LNCaP clone FGC (cell line): ENCODE measurements around the gene FAM53A.

Source experiments
- DNase-seq: peaks from one replicate; pipeline ENCODE4 v3.0.0-alpha.2; 2011; ENCODE audit warnings: low read depth
- H3K4me3 ChIP-seq: 2 replicates; pipeline ENCODE4 v1.5.1; 2011; ENCODE audit warnings: mild to moderate bottlenecking, low read depth, low read length, control low read depth
- CTCF ChIP-seq: IDR thresholded peaks from 2 replicates; pipeline ENCODE4 v1.5.1; 2012; ENCODE audit warnings: mild to moderate bottlenecking; ENCODE audit not compliant: control insufficient read depth, insufficient read depth; ENCODE audit errors: extremely low read depth

Gene FAM53A

GRCh38 chr4:1602655-1603412, 81.3 kb downstream of the FAM53A start:
- DNase-seq: no peak
- no peak for TF ChIP-seq CTCF
- no peak overlapping the region for H3K4me3 ChIP-seq

- TF ChIP-seq CTCF: no peak
- DNase-seq: no peak
- H3K4me3 ChIP-seq: no peak overlapping the region
Measured at GRCh38 chr4:1601852-1602654, 82.1 kb downstream of the FAM53A start.

- no peak for DNase-seq
- TF ChIP-seq CTCF: no peak
- H3K4me3 ChIP-seq: no peak overlapping the region
Measured at GRCh38 chr4:1601533-1601835, 82.6 kb downstream of the FAM53A start.

DNA sequence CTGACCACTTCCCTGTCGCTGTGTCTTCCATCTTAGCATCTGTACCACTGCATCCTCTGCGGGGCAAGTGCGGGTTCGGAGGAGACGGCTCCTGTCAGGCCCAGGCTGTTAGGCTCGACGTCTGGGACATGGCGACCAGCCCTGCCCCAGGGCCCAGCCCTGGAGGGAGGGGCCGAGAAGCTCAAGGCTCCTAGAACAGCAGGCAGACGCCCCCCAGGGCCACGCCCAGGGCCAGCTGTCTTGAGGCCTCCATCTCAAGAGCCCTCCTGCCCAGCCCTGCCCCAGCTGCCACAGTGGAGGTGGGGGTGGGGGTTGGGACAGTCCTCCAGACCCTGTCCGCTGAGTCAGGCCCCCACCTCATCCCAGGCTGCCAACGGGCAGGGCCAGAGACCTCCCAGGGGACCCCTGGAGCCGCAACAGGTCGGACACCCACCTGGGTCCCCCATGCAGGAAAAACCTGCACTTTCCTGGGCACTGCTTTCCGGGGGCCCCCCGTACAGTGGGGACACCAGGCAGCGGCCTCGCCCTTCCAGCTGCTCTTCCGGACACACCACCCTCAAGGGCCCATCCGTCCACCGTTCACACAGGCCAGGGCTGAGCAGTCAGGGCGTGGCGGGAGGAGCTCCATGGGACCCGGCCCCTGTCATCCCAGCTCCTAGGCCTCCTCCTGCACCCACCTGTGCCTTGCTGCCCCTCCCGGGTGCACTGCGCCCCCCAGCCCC, 83.1 kb downstream of the FAM53A start:
- no peak overlapping the region for H3K4me3 ChIP-seq
- no peak for DNase-seq
- no peak for TF ChIP-seq CTCF

GRCh38 chr4:1600211-1600780, 83.8 kb downstream of the FAM53A start:
- no peak overlapping the region for H3K4me3 ChIP-seq

More at GRCh38 chr4:1600211-1600780, 83.8 kb downstream of the FAM53A start:
- no peak for DNase-seq
- TF ChIP-seq CTCF: no peak
